Uterus (tissue), 4 donors: Measurements from ENCODE around the gene URB1. TPM values are rescaled to one million over a fixed set of nuclear protein-coding genes. Genes with fewer than 3 reads are reported as not detected.
A peak's percentile ranks its signal among the peaks of the same experiment; 100 is the strongest.

Experiments used
- DNase-seq, 2 donors: peaks; one replicate each; pipeline ENCODE4 v3.0.0-alpha.2; 2019 to 2020
- H3K27ac ChIP-seq, 2 donors: fragments of 200-600 bp; sonication (generic); 1 replicate in 1 of 2; 2 replicates in 1 of 2; pipeline ENCODE4 v1.5.1; 2016 to 2018
- H3K27me3 ChIP-seq, 2 donors: fragments of 200-600 bp; sonication (generic); one replicate each; pipeline ENCODE4 v1.5.1; 2018 to 2019; ENCODE audit warnings: control low read depth in 1 of 2
- H3K36me3 ChIP-seq, 2 donors: fragments of 200-600 bp; sonication (generic); one replicate each; pipeline ENCODE4 v1.5.1; 2019; ENCODE audit warnings: control low read depth in 1 of 2
- H3K4me1 ChIP-seq, 2 donors: fragments of 200-600 bp; sonication (generic); one replicate each; pipeline ENCODE4 v1.5.1; 2018 to 2019; ENCODE audit warnings: control low read depth in 1 of 2
- H3K4me3 ChIP-seq, 2 donors: fragments of 200-600 bp; sonication (generic); 1 replicate in 1 of 2; 2 replicates in 1 of 2; pipeline ENCODE4 v1.5.1; 2018 to 2019; ENCODE audit warnings: mild to moderate bottlenecking in 1 of 2
- H3K9me3 ChIP-seq, 2 donors: fragments of 200-600 bp; sonication (generic); one replicate each; pipeline ENCODE4 v1.5.1; 2019; ENCODE audit warnings: control low read depth in 1 of 2
- POLR2A ChIP-seq, 2 donors: fragments of 450-650 bp; IDR thresholded peaks; one replicate each; pipeline ENCODE4 v1.6.1; 2016; ENCODE audit warnings: antibody characterized with exemption in 2 of 2, mild to moderate bottlenecking in 1 of 2, moderate library complexity in 1 of 2
- intact Hi-C: fragments of 100-400 bp; cut with DNase I; formaldehyde crosslinking; loops from one replicate; pipeline ENCODE4 v1.15.1; 2023; ENCODE audit warnings: low total_unique reads
- total RNA-seq, 4 donors: library from RNA; depleted of rRNA in 3 of 4; stranded (reverse); fragments of >200 nt in 3 of 4; gene quantifications; one replicate each; pipeline versions ENCODE4 v1.1.0 to v1.2.4, GENCODE V29; 2014 to 2023
- TF ChIP-seq, protein P1 (sequence below), 4 experiments: fragments of 200-600 bp in 2 of 4; fragments of 450-650 bp in 2 of 4; sonication (generic) in 2 of 4; IDR thresholded peaks; one replicate each; pipeline ENCODE4 v1.5.1; 2016 to 2019; ENCODE audit warnings: antibody characterized with exemption in 4 of 4, mild to moderate bottlenecking in 2 of 4, moderate library complexity in 1 of 4
- donor health status: DM: yes; HTN: yes; CAD: no.

URB1 gene
- total RNA-seq, 4 donors from 2014 or later: 11.8 to 31.0 (median 26.0) TPM

DNA sequence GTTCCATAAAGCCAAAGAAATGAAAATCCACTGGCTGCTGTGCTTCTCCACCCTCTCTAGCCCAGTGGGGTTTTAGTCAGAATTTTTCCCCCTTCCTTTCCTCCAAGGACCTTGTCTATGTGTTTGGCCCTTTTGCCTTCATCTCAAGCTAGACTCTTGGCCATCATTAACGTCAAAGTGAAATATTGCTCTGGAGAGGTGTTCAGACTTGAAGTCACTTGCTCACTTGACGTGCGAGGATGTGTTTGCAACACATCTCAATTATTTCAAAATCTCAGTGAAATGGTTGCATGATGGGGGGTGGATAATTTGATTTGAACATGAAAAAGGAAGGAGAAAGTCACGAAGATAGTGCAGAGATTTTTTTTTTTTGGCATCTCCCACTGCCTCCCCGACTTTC, 33.3 kb upstream of the URB1 start:
- no peaks in the 10 kb centered on the region for H3K36me3 ChIP-seq
- no peak for DNase-seq
- H3K9me3 ChIP-seq: no peaks in the 10 kb centered on the region
- TF ChIP-seq POLR2A (IDR thresholded peaks at IDR 0.05): no peak
- TF ChIP-seq, protein P1, sequence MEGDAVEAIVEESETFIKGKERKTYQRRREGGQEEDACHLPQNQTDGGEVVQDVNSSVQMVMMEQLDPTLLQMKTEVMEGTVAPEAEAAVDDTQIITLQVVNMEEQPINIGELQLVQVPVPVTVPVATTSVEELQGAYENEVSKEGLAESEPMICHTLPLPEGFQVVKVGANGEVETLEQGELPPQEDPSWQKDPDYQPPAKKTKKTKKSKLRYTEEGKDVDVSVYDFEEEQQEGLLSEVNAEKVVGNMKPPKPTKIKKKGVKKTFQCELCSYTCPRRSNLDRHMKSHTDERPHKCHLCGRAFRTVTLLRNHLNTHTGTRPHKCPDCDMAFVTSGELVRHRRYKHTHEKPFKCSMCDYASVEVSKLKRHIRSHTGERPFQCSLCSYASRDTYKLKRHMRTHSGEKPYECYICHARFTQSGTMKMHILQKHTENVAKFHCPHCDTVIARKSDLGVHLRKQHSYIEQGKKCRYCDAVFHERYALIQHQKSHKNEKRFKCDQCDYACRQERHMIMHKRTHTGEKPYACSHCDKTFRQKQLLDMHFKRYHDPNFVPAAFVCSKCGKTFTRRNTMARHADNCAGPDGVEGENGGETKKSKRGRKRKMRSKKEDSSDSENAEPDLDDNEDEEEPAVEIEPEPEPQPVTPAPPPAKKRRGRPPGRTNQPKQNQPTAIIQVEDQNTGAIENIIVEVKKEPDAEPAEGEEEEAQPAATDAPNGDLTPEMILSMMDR (IDR thresholded peaks at IDR 0.05): no peak
- H3K4me3 ChIP-seq: no peak overlapping the region
- H3K27me3 ChIP-seq: no peaks in the 10 kb centered on the region
- H3K4me1 ChIP-seq: peaks cover 5 to 8% of the 10 kb centered on the region in 2 donors
- intact Hi-C loops: no loop called here
- H3K27ac ChIP-seq: peak overlapping the region; percentile 21 to 62

DNA sequence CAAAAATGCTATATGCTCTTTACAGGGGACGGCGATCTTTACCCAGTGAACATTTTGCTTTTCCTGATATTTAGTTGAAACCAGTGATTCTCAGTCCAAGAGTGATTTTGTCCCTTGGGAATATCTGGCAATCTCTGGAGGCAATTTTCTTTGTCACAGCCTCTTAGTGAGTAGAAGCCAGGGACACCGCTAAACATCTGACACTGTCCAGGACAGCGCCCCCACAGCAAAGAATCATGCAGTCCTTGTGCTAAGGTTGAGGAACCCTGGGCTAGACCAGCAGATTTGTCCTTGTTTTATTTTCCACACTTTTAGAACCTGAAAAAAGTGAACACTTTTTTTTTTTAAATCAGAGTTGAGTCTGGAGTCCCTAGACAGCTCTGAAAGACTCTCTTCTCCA, 32.8 kb upstream of the URB1 start:
- TF ChIP-seq, protein P1 (IDR thresholded peaks at IDR 0.05): no peak
- TF ChIP-seq POLR2A (IDR thresholded peaks at IDR 0.05): no peak
- Histone ChIP-seq H3K4me3 (no peak overlapping the region), H3K27me3 (no peaks in the 10 kb centered on the region), H3K27ac (peak overlapping the region; percentile 21 to 62), H3K36me3 (no peaks in the 10 kb centered on the region), H3K9me3 (no peaks in the 10 kb centered on the region), H3K4me1 (peaks cover 5 to 8% of the 10 kb centered on the region in 2 donors)
- no peak for DNase-seq
- intact Hi-C loops: no loop called here

DNA sequence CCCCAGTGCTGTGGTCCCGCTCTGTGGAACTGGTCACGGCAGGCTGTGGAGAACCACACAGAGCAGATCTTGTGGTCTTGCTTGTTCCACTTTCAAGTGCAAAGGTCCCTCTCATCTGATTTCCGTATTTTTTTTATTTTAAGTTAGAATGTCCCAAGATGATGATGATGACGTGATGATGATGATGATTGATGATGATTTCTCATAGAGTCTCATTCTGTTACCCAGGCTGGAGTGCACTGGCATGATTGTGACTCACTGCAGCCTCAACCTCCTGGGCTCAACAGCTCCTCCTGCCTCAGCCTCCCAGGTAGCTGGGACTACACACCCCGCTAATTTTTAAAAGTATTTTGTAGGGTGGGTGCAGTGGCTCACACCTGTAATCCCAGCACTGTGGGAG, 31.9 kb upstream of the URB1 start:
- TF ChIP-seq, protein P1 (IDR thresholded peaks at IDR 0.05): no peak
- no peak for TF ChIP-seq POLR2A (IDR thresholded peaks at IDR 0.05)
- H3K4me1 ChIP-seq: peaks cover 5 to 13% of the 10 kb centered on the region in 2 donors

DNA sequence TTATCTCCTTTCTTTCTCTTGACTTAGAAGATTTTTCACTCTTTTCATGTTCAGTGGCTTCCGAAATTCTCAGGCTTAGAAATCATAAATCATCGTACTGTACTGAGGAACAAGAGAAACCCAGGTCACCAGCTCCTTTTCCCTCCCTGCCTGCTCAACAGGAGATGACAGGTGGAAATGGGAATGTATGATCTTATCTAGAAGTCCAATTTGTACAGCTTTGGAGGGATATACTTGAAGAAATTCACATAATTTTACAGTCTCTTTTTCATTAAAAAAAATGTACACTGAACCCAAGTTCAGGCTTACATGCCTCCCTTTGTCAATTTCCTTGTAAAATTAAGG, 31.4 kb upstream of the URB1 start:
- no peak for TF ChIP-seq POLR2A (IDR thresholded peaks at IDR 0.05)
- TF ChIP-seq, protein P1 (IDR thresholded peaks at IDR 0.05): no peak
- Histone ChIP-seq H3K4me1 (peaks cover 4 to 13% of the 10 kb centered on the region in 2 donors), H3K27ac (no peak overlapping the region), H3K27me3 (no peaks in the 10 kb centered on the region), H3K9me3 (no peaks in the 10 kb centered on the region), H3K36me3 (no peaks in the 10 kb centered on the region), H3K4me3 (no peak overlapping the region)
- no peak for DNase-seq
- intact Hi-C loops: no loop called here

More for the DNA sequence above, 31.9 kb upstream of the URB1 start:
- no peaks in the 10 kb centered on the region for H3K36me3 ChIP-seq
- DNase-seq: no peak
- no peaks in the 10 kb centered on the region for H3K27me3 ChIP-seq
- intact Hi-C loops: no loop called here
- H3K4me3 ChIP-seq: no peak overlapping the region
- no peaks in the 10 kb centered on the region for H3K9me3 ChIP-seq
- H3K27ac ChIP-seq: no peak overlapping the region

DNA sequence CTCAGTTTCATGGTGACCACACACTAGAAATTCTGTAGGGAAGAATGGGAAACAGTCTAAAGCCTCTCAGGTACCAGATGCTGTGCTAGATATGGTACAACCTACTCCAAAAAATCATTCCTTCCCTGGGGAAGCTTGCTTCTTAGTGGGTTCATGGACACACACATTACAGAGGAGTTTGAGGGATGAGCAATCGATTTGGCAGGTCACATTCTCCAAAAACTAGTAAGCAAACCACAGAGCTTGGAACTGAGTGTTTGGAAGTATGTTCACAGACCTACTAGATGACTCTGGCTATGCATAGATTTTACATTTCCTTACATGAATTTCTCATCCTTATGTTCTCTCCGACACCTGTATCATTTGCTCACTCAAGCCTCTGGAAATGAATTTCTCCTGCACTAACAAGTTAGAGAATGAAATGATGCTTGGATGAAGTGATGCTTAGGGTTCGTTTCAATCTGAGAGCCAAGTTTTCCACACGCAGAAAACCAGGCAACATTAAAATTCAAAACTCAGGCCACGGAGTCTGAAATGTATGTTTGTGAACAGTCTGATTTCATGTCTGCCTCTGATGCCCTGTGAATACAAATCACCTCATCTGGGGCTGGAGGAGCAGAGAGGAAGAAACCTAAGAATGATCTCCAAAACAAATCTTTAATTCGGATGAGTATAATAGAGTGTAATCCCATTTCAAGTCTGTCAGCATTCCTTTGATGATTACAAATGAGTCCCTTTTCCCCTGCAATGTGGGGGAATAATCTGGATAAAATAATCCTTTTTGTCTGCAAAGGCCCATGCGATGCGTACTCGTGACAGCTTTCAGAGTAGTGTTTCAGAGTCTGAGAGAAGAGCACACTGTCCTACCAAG, 30.7 kb upstream of the URB1 start:
- Histone ChIP-seq H3K36me3 (no peaks in the 10 kb centered on the region), H3K9me3 (no peaks in the 10 kb centered on the region), H3K4me3 (no peak overlapping the region), H3K27ac (no peak overlapping the region), H3K4me1 (peaks cover 0 to 13% of the 10 kb centered on the region in 2 donors), H3K27me3 (no peaks in the 10 kb centered on the region)
- intact Hi-C loops: no loop called here
- DNase-seq: no peak
- no peak for TF ChIP-seq POLR2A (IDR thresholded peaks at IDR 0.05)
- TF ChIP-seq, protein P1 (IDR thresholded peaks at IDR 0.05): no peak
